ENCODE results near the gene LTBP1. TPM values are rescaled to one million over a fixed set of nuclear protein-coding genes. Genes with fewer than 3 reads are reported as not detected.

The LTBP1 gene
- total RNA-seq, 1 experiment from 2014 or later: 28.5 TPM

DNA sequence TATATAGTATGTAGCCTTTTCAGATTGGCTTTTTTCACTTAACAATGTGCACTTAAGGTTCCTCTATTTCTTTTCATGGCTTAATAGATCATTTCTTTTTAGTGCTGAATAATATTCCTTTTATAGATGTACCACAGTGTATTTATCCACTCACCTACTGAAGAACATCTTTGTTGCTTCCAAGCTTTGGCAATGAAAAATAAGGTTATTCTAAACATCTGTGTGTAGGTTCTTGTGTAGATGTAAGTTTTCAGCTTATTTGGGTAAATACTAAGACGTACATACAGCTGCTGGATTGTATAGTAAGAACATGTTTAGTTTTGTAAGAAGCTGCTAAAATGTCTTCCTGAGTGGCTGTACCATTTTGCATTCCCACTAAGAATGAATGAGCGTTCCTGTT lies 461.4 kb downstream of the LTBP1 start:
- no peak overlapping the region for H3K4me3 Mint-ChIP-seq
- no peak overlapping the region for H2BK120ac ChIP-seq (ENCODE audit: low read depth, low read length, poor library complexity, severe bottlenecking)
- no peak overlapping the region for H3K9ac ChIP-seq (ENCODE audit: extremely low read depth, insufficient read length, low read length)
- no peak overlapping the region for H2AK5ac ChIP-seq (ENCODE audit: insufficient read length, low read length)
- H4K5ac ChIP-seq (ENCODE audit: insufficient read length, low read depth, low read length): no peak overlapping the region
- H3K27ac Mint-ChIP-seq: no peak overlapping the region
- H2BK20ac ChIP-seq (ENCODE audit: low read depth, low read length, poor library complexity, severe bottlenecking): no peak overlapping the region
- H2BK12ac ChIP-seq (ENCODE audit: insufficient read length, low read depth, low read length): no peak overlapping the region
- no peak overlapping the region for H3K14ac ChIP-seq (ENCODE audit: insufficient read depth, low read length)
- no peaks in the 10 kb centered on the region for H3K27me3 ChIP-seq (ENCODE audit: insufficient read depth, low read length)
- H3K18ac ChIP-seq (ENCODE audit: insufficient read length, low read depth, low read length): no peak overlapping the region
- H3K4ac ChIP-seq (ENCODE audit: low read depth, low read length): no peak overlapping the region
- peaks cover 7 to 15% (median 8%) of the 10 kb centered on the region in 3 experiments for H3K36me3 Mint-ChIP-seq (ENCODE audit: insufficient read depth in 1 of 3, low read depth in 3 of 3)
- no peaks in the 10 kb centered on the region for H3K4me1 ChIP-seq (ENCODE audit: insufficient read depth, low read length)
- no CpG with 5 or more reads among the region's 2 CpGs for whole genome bisulfite sequencing (ENCODE audit: extremely low coverage, insufficient read length, low lambda C conversion rate)
- no peak overlapping the region for H3K23ac ChIP-seq (ENCODE audit: insufficient read length, low read depth, low read length)
- no peak overlapping the region for H2BK15ac ChIP-seq (ENCODE audit: low read depth, low read length)
- H3K27me3 Mint-ChIP-seq (ENCODE audit: low read depth): no peaks in the 10 kb centered on the region
- no peak overlapping the region for H3T11ph ChIP-seq (ENCODE audit: low read length)
- TF ChIP-seq CTCF (conservative IDR thresholded peaks at IDR 0.05): no peak
- no peaks in the 10 kb centered on the region for H3K23me2 ChIP-seq (ENCODE audit: insufficient read length, low read depth, low read length, poor library complexity, severe bottlenecking)
- no peak overlapping the region for H2BK5ac ChIP-seq (ENCODE audit: insufficient read length, low read length)
- no peak overlapping the region for H2AFZ ChIP-seq (ENCODE audit: low read length)
- no peaks in the 10 kb centered on the region for H3K9me3 ChIP-seq (ENCODE audit: control insufficient read depth, low read depth, low read length)
- no peak overlapping the region for H3K27ac ChIP-seq (ENCODE audit: insufficient read length, low read depth, low read length)
- peaks cover 12 to 13% of the 10 kb centered on the region in 2 experiments for H3K9me3 Mint-ChIP-seq
- H4K8ac ChIP-seq (replicated peaks; ENCODE audit: insufficient read length, low read depth, low read length): no peak overlapping the region
- no peaks in the 10 kb centered on the region for H4K20me1 ChIP-seq (ENCODE audit: control insufficient read depth, insufficient read depth, insufficient read length)
- no peak overlapping the region for H3K56ac ChIP-seq (ENCODE audit: insufficient read length, low read depth, low read length)
- no peak for DNase-seq
- no peaks in the 10 kb centered on the region for H3K79me2 ChIP-seq (ENCODE audit: insufficient read depth, low read length)
- H3K4me2 ChIP-seq (ENCODE audit: insufficient read depth, insufficient read length, low read length): no peak overlapping the region
- no peak overlapping the region for H4K91ac ChIP-seq (ENCODE audit: insufficient read length, low read depth, low read length)
- no peaks in the 10 kb centered on the region for H3K79me1 ChIP-seq (ENCODE audit: insufficient read depth, low read depth, low read length, poor library complexity, severe bottlenecking)
- H3K4me1 Mint-ChIP-seq: peaks cover 12% of the 10 kb centered on the region in 2 experiments
